HepG2 (cell line): ENCODE measurements around the gene WDR54. TPM values are rescaled to one million over a fixed set of nuclear protein-coding genes. Genes with fewer than 3 reads are reported as not detected.
A peak's percentile ranks its signal among the peaks of the same experiment; 100 is the strongest.

Experiments
- ELF4 ChIP-seq: sonication (generic); formaldehyde crosslinking; IDR thresholded peaks from 2 replicates; pipeline ENCODE4 v1.5.0; 2020; ENCODE audit warnings: missing genetic modification reagents, mild to moderate bottlenecking, moderate library complexity, borderline replicate concordance
- EP300 ChIP-seq, 3 experiments: sonication (generic) in 1 of 3; formaldehyde crosslinking in 1 of 3; IDR thresholded peaks; 2 replicates each; pipeline versions ENCODE4 v1.5.1 to v1.6.1; 2011 to 2020; ENCODE audit warnings: low read depth in 2 of 3, low read length in 2 of 3, borderline replicate concordance in 1 of 3, improper control_type of control experiment in 1 of 3, mild to moderate bottlenecking in 1 of 3, missing genetic modification reagents in 1 of 3, moderate library complexity in 1 of 3
- KAT8 ChIP-seq: IDR thresholded peaks from 2 replicates; pipeline ENCODE4 v1.6.1; 2016; ENCODE audit warnings: missing genetic modification reagents, missing compliant biosample characterization
- MLLT10 ChIP-seq: sonication (generic); formaldehyde crosslinking; IDR thresholded peaks from 2 replicates; pipeline ENCODE4 v1.4.0; 2020; ENCODE audit warnings: missing genetic modification reagents
- NCOA1 ChIP-seq: sonication (generic); formaldehyde crosslinking; IDR thresholded peaks from 2 replicates; pipeline ENCODE4 v1.9.0; 2021; ENCODE audit warnings: missing genetic modification reagents
- SIX4 ChIP-seq: sonication (generic); formaldehyde crosslinking; IDR thresholded peaks from 2 replicates; pipeline ENCODE4 v1.4.0; 2020; ENCODE audit warnings: missing genetic modification reagents
- TEAD2 ChIP-seq: sonication (generic); formaldehyde crosslinking; IDR thresholded peaks from 2 replicates; pipeline ENCODE4 v1.9.0; 2021; ENCODE audit warnings: missing genetic modification reagents
- U2AF1 ChIP-seq: fragments of 200-400 bp; formaldehyde crosslinking; optimal IDR thresholded peaks from 2 replicates; pipeline ENCODE3; 2017; ENCODE audit warnings: mild to moderate bottlenecking, low read depth, low read length
- ZBTB14 ChIP-seq: sonication (generic); formaldehyde crosslinking; IDR thresholded peaks from 2 replicates; pipeline ENCODE4 v1.4.0; 2020; ENCODE audit warnings: missing genetic modification reagents
- ZBTB21 ChIP-seq: sonication (generic); formaldehyde crosslinking; IDR thresholded peaks from 2 replicates; pipeline ENCODE4 v1.4.0; 2020; ENCODE audit warnings: missing genetic modification reagents
- ZFP91 ChIP-seq: sonication (generic); formaldehyde crosslinking; IDR thresholded peaks from 2 replicates; pipeline ENCODE4 v1.9.0; 2022; ENCODE audit warnings: missing genetic modification reagents, mild to moderate bottlenecking, borderline replicate concordance
- ZNF225 ChIP-seq: sonication (generic); formaldehyde crosslinking; IDR thresholded peaks from 2 replicates; pipeline ENCODE4 v1.4.0; 2020; ENCODE audit warnings: mild to moderate bottlenecking, missing genetic modification reagents
- ZNF235 ChIP-seq: sonication (generic); formaldehyde crosslinking; IDR thresholded peaks from 2 replicates; pipeline ENCODE4 v1.8.1; 2023; ENCODE audit warnings: mild to moderate bottlenecking, missing genetic modification reagents, borderline replicate concordance
- ZNF318 ChIP-seq: sonication (generic); formaldehyde crosslinking; IDR thresholded peaks from 2 replicates; pipeline ENCODE4 v1.4.0; 2020; ENCODE audit warnings: mild to moderate bottlenecking, missing genetic modification reagents
- ZNF337 ChIP-seq: sonication (generic); formaldehyde crosslinking; IDR thresholded peaks from 2 replicates; pipeline ENCODE4 v1.5.1; 2020; ENCODE audit warnings: missing genetic modification reagents, low read depth, mild to moderate bottlenecking, borderline replicate concordance
- ZNF530 ChIP-seq: sonication (generic); formaldehyde crosslinking; IDR thresholded peaks from 2 replicates; pipeline ENCODE4 v1.5.0; 2020; ENCODE audit warnings: low read depth, mild to moderate bottlenecking, missing genetic modification reagents
- ZNF790 ChIP-seq: sonication (generic); formaldehyde crosslinking; IDR thresholded peaks from 2 replicates; pipeline ENCODE4 v1.8.0; 2022; ENCODE audit warnings: missing genetic modification reagents, mild to moderate bottlenecking, borderline replicate concordance
- polyA plus RNA-seq, 8 experiments: library from polyadenylated mRNA; depleted of rRNA in 3 of 8; stranded (reverse) in 7 of 8; unstranded in 1 of 8; fragments of >200 nt; fragmentation: Illumina TruSeq in 4 of 8; extraction: Trizol in 4 of 8; gene quantifications; 2 replicates each; pipeline versions ENCODE4 v1.2.1 to v1.2.3, GENCODE V29; 2011 to 2016; ENCODE audit warnings: low read depth in 4 of 8, missing spikeins in 1 of 8, mixed read lengths in 1 of 8; ENCODE audit not compliant: insufficient read depth in 1 of 8
- total RNA-seq, 5 experiments: library from RNA; depleted of rRNA; stranded (reverse); fragments of >200 nt; fragmentation: Illumina TruSeq; extraction: Trizol; gene quantifications; 2 replicates each; pipeline ENCODE4 v1.2.3, GENCODE V29; 2016; ENCODE audit warnings: low read depth in 1 of 5

The WDR54 gene
- total and polyA plus RNA-seq, 2 of the 13 experiments (the other 11 are each of a cell fraction or from before 2014, with no cell fraction given): 2.0 to 17.3 TPM

- TF ChIP-seq ZBTB21 (no peak; the same call in 1 of the 2 replicates), ZNF337 (CRISPR knock-in tag) (0 out of 2 replicates have a peak, but pooled peaks have one; percentile 40), ZBTB14 (CRISPR knock-in tag) (0 out of 2 replicates have a peak, but pooled peaks have one; percentile 10), ELF4 (CRISPR knock-in tag) (no peak), KAT8 (CRISPR knock-in tag) (peak; percentile 86), NCOA1 (CRISPR knock-in tag) (no peak), MLLT10 (CRISPR knock-in tag) (no peak), TEAD2 (CRISPR knock-in tag) (no peak), ZNF235 (CRISPR knock-in tag) (peak; percentile 91; the same call in 1 of the 2 replicates), ZFP91 (CRISPR knock-in tag) (peak; percentile 79), ZNF790 (no peak), EP300 (IDR thresholded peaks at IDR 0.05; ENCODE audit: low read depth in 2 of 2, low read length in 2 of 2) (no peak), EP300 (CRISPR knock-in tag; IDR thresholded peaks at IDR 0.05; ENCODE audit: borderline replicate concordance) (no peak), ZNF318 (CRISPR knock-in tag) (no peak), U2AF1 (peak; percentile 76), ZNF530 (CRISPR knock-in tag) (no peak), SIX4 (CRISPR knock-in tag) (no peak; the same call in 1 of the 2 replicates), ZNF225 (CRISPR knock-in tag) (peak; percentile 89)
These were observed 29.7 kb upstream of the WDR54 start (continued) for GRCh38 chr2:74391580-74392448.
